ENCODE data around the gene LAMA2. TPM values are rescaled to one million over a fixed set of nuclear protein-coding genes. Genes with fewer than 3 reads are reported as not detected.

Gene LAMA2
- total RNA-seq, 1 donor from 2014 or later: 185 TPM

DNA sequence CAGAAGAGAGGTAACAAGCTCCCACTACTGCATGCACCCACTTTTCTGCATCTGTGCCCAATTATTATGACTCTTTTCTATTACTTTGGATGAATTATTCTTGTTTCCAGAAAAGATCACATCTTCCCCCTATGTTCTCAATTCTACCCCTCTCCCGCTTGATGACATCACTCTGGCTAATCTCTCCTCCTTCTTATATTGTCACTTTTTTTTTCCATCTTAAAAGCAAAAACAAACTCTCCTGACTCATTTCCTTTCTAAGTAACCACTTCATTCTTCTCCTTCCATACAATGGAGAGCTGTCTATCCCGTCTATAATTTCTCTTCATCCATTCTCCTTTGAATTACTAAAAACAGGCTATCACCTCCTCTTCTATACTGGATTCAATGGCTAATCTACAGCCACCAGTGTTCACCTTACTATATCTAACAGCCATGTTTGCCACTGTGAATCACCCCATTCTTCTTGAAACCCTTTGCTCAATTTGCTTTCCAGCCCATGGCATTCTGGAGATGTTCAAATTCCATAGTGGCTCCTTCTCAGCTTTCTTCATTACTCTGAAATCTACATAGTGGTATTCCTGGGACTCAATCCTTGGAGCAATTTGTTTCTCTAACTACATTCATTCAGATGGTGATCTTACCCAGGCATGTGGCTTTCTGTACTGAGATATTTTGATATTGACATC is 448.7 kb downstream of the LAMA2 start:
- Histone ChIP-seq H3K27ac (replicated peaks) (no peak overlapping the region), H3K4me1 (peaks cover 4% of the 10 kb centered on the region), H3K36me3 (peaks cover 68% of the 10 kb centered on the region), H3K9me3 (replicated peaks) (no peaks in the 10 kb centered on the region), H3K4me3 (no peak overlapping the region), H3K27me3 (ENCODE audit: low read depth) (no peaks in the 10 kb centered on the region)
- intact Hi-C loops (cut with micrococcal nuclease): no loop called here
- TF ChIP-seq, protein P1, sequence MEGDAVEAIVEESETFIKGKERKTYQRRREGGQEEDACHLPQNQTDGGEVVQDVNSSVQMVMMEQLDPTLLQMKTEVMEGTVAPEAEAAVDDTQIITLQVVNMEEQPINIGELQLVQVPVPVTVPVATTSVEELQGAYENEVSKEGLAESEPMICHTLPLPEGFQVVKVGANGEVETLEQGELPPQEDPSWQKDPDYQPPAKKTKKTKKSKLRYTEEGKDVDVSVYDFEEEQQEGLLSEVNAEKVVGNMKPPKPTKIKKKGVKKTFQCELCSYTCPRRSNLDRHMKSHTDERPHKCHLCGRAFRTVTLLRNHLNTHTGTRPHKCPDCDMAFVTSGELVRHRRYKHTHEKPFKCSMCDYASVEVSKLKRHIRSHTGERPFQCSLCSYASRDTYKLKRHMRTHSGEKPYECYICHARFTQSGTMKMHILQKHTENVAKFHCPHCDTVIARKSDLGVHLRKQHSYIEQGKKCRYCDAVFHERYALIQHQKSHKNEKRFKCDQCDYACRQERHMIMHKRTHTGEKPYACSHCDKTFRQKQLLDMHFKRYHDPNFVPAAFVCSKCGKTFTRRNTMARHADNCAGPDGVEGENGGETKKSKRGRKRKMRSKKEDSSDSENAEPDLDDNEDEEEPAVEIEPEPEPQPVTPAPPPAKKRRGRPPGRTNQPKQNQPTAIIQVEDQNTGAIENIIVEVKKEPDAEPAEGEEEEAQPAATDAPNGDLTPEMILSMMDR (IDR thresholded peaks at IDR 0.05; ENCODE audit: borderline replicate concordance): no peak
- no peak for DNase-seq

DNA sequence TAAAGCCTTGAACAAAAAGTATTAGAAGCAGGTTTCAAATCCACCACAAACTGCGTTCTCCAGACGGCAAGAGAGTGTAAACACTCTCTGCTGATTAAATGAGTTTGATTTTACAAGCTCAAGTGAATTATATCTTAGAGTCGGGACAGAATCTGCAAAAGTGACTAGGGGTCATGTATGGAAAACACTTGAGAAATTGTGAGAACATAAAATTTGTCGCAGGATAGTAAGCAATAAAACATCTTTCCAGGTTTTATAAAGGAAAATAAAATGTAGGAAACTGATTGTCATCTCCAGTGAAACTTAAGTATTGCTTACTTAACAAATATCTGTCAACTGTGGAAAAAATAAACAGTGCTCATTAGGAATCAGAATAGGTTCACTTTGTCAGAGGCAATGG is 452.9 kb downstream of the LAMA2 start:
- Histone ChIP-seq H3K4me1 (peaks cover 20% of the 10 kb centered on the region), H3K27me3 (ENCODE audit: low read depth) (no peaks in the 10 kb centered on the region), H3K9me3 (replicated peaks) (no peaks in the 10 kb centered on the region), H3K27ac (replicated peaks) (no peak overlapping the region), H3K36me3 (peaks cover 38% of the 10 kb centered on the region), H3K4me3 (no peak overlapping the region)
- intact Hi-C loops (cut with micrococcal nuclease): no loop called here
- DNase-seq: no peak
- TF ChIP-seq, protein P1 (IDR thresholded peaks at IDR 0.05; ENCODE audit: borderline replicate concordance): no peak

DNA sequence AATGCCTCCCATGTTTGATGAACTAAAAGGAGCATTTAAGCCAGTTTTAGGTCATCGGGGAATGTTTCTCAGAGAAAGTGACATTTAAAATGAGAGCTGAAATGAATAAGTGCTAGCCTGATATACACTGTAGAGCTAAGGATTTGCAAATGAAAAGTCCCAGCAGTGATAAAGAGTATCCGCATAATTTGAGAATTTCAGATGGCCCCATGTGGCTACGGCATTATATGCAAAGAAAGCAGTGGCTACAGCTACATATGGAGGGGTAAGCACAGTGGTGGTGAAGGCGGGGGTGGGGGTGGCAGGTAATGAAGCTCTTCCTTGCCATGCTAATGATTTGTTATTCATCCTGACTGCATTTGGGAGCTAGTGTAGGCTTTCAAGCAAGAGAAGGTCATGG is 455.7 kb downstream of the LAMA2 start:
- intact Hi-C loops (cut with micrococcal nuclease): no loop called here
- H3K4me1 ChIP-seq: peaks cover 41% of the 10 kb centered on the region
- no peak overlapping the region for H3K4me3 ChIP-seq

DNA sequence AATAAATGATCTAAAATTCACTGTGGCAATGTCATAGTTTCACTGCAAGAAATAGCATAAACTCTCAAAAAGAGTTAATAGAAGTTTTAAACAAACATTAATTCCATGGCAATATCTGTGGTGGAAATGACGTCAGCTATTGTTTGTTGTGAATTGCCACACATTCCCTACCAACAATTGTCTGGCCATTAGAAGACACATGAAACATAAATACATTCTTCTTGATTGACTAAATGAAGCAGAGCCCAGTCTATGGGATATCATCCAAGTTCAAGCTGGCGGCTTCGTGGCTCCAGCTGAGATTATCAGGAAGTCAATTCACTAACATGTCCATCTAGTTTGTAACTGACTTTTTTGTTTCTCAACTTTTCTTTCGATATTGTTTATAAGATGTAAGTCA is 458.0 kb downstream of the LAMA2 start:
- intact Hi-C loops (cut with micrococcal nuclease): no loop called here
- no peak for DNase-seq
- TF ChIP-seq, protein P1 (IDR thresholded peaks at IDR 0.05; ENCODE audit: borderline replicate concordance): no peak
- Histone ChIP-seq H3K9me3 (replicated peaks) (no peaks in the 10 kb centered on the region), H3K27me3 (ENCODE audit: low read depth) (no peaks in the 10 kb centered on the region), H3K4me1 (peaks cover 54% of the 10 kb centered on the region), H3K27ac (replicated peaks) (peak overlapping the region; percentile 65), H3K4me3 (no peak overlapping the region), H3K36me3 (peaks cover 18% of the 10 kb centered on the region)

More for the DNA sequence above, 455.7 kb downstream of the LAMA2 start:
- no peak for DNase-seq
- no peaks in the 10 kb centered on the region for H3K9me3 ChIP-seq (replicated peaks)
- H3K27me3 ChIP-seq (ENCODE audit: low read depth): no peaks in the 10 kb centered on the region
- peaks cover 31% of the 10 kb centered on the region for H3K36me3 ChIP-seq
- H3K27ac ChIP-seq (replicated peaks): peak overlapping the region; percentile 16
- TF ChIP-seq, protein P1 (IDR thresholded peaks at IDR 0.05; ENCODE audit: borderline replicate concordance): no peak

DNA sequence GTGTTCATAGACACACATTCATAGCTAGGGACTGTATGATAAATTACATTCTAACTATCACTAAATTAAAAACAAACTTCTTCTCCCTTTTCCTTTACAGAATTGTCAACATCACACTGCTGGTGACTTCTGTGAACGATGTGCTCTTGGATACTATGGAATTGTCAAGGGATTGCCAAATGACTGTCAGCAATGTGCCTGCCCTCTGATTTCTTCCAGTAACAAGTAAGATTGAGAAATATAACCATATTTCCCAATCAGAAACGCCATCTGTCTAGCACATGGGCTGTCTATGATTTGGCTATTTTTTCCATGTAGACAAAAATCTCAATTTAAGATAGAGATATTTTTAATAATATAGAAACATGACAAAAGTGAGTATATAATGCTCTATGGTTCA is 459.3 kb downstream of the LAMA2 start:
- DNase-seq: no peak
- intact Hi-C loops (cut with micrococcal nuclease): no loop called here
- Histone ChIP-seq H3K4me1 (peaks cover 52% of the 10 kb centered on the region), H3K27ac (replicated peaks) (peak overlapping the region; percentile 65), H3K4me3 (no peak overlapping the region), H3K27me3 (ENCODE audit: low read depth) (no peaks in the 10 kb centered on the region), H3K9me3 (replicated peaks) (no peaks in the 10 kb centered on the region), H3K36me3 (peaks cover 9% of the 10 kb centered on the region)
- TF ChIP-seq, protein P1 (IDR thresholded peaks at IDR 0.05; ENCODE audit: borderline replicate concordance): no peak
